GM20000 (cell line): ENCODE measurements around the gene RAI2.

ENCODE experiments used
- DNase-seq: peaks from one replicate; pipeline ENCODE4 v3.0.0; 2012; ENCODE audit warnings: low spot score
- TF ChIP-seq, protein P1 (sequence below): IDR thresholded peaks from 2 replicates; pipeline ENCODE4 v1.5.1; 2012; ENCODE audit warnings: mild to moderate bottlenecking, control low read depth; ENCODE audit errors: extremely low read depth, missing control alignments

Gene RAI2

DNA sequence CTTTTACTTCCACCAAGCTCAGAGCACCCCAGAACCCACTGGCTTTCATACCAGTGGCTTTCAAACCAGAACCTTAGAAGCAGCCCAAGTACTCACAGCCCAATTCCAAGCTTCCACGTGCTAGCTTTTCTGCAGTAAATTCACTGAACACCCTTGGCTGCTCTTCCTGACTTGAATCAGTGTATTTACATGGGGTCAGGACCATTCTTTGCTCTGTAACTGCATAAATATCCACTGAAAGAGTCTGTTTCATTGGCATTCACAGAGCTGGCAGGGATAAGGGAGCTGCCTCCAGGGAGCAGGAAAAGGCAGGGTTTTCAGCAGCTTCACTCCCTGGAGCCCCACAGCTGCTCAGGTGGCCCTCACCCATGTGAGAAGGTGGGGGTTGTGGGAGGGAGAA lies 43.8 kb downstream of the RAI2 start:
- TF ChIP-seq, protein P1, sequence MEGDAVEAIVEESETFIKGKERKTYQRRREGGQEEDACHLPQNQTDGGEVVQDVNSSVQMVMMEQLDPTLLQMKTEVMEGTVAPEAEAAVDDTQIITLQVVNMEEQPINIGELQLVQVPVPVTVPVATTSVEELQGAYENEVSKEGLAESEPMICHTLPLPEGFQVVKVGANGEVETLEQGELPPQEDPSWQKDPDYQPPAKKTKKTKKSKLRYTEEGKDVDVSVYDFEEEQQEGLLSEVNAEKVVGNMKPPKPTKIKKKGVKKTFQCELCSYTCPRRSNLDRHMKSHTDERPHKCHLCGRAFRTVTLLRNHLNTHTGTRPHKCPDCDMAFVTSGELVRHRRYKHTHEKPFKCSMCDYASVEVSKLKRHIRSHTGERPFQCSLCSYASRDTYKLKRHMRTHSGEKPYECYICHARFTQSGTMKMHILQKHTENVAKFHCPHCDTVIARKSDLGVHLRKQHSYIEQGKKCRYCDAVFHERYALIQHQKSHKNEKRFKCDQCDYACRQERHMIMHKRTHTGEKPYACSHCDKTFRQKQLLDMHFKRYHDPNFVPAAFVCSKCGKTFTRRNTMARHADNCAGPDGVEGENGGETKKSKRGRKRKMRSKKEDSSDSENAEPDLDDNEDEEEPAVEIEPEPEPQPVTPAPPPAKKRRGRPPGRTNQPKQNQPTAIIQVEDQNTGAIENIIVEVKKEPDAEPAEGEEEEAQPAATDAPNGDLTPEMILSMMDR = no peak
- DNase-seq = no peak

DNA sequence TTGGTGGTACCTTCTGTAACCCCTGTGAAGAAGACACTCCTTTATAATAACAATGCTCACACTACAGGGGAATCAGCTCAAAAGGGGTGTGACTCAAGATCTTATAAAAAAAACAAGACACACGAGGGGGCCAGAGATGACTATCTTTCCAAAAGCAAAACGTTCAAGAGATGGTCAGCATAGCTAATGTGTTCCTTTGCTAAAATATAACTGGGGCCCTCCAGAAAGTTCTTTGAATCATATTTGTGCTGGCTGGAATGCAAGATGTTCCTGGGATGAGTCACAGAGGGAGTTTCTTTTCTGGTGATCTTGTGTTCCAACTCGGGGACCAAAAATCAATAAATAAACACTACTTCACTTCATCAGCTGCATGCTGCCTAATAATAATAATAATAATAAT lies 46.5 kb downstream of the RAI2 start:
- TF ChIP-seq, protein P1 = no peak
- DNase-seq = no peak

DNA sequence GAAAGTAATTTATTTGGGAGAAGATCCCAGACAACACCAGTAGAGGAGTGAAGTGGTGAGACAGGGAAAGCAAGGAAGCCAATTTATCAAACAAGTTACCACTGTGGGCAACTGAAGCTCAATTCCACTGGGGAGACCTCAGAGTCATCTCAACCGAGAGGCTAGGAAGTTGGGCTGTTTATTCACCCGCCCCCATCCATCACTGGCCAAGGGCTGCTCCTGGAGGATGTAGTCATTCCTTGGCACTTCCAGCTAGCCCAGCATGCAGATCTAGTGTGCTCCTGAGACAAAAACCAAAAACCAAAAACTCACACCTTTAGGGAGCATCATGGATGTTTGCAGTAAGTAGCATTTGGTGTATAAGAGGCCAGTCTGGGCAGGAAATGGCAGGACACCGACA lies 47.0 kb downstream of the RAI2 start:
- TF ChIP-seq, protein P1 = no peak
- DNase-seq = no peak

DNA sequence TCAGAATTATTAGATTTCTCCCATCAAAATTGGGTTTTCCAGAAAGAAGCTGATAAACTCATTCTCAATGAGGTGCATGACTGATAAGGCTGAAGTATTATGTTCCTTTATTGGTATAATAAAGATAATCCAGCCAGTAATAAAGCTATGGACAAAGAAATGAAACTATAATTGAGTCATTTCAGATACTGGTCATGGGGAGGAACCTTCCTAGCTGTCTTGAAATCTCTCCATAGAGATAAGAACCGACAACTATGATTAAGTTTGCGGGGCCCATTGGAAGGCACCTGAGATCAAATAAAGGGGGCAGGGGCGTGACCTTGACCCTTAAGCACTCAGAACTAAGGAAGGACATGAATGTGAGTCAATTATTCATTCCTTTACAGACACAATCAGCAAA lies 47.8 kb downstream of the RAI2 start:
- DNase-seq = no peak
- TF ChIP-seq, protein P1 = no peak

DNA sequence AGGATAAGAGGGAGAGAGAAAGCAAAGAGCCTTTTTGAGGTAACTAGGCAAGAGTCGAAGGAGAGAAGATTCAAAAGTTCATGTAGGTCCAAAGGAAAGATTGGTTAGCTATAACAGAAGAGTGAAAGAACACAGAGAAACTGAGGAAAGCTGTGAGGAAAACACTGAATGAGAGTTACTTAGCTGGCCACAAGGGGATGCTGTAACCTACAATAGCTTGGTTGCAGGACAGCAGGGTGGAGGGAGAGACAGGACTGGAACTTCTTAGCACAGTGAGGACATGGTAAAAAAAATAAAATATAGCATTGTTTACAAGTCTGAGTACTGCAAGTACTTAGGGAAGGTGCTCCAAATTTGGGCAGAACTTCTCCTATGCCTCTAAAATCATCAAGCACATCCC lies 48.3 kb downstream of the RAI2 start:
- no peak for DNase-seq
- TF ChIP-seq, protein P1 = peak; percentile 10

DNA sequence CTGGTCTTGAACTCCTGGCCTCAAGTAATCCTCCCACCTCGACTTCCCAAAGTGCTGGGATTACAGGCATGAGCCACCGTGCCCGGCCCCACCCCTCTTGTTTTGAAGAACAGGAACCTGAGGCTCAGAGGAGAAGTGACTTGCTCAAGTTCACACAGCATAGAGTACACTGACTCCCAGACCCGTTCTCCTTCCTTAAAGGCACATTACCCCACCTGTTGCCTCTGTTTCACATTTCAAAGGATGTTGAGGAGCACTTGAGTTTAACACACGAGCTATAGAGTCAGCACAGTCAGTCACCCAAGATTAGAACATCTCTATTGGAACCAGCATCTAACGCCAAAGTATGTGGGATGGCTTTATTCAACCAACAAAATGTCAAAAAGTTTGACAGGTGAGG lies 51.1 kb downstream of the RAI2 start:
- no peak for DNase-seq
- TF ChIP-seq, protein P1 = no peak

DNA sequence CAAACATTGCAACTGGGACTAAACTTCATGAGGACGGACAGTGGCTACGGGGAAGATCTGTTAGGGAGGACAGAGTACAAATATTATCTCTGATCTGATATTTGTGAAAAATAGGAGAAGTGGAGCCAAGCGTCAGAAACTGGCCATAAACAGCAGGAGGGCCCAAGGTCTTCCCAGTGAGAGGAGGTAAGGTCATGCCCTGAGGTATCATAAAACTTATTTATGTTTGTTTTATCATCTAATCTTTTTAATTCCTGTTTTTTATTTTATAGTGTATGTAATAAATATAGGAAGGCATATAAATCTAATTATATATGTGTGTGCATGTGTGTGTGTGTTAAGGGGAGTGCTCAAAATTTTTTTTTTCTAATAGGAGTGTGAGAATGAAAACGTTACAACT lies 51.8 kb downstream of the RAI2 start:
- DNase-seq = no peak
- TF ChIP-seq, protein P1 = no peak
